ENCODE data around the gene VSTM4. TPM values are rescaled to one million over a fixed set of nuclear protein-coding genes. Genes with fewer than 3 reads are reported as not detected.

Gene VSTM4
- total RNA-seq, 2 donors from 2014 or later, result 6.9 to 36.0 TPM

GRCh38 chr10:49158404-49158803 lies 43.1 kb upstream of the VSTM4 start:
- H3K27me3 ChIP-seq (replicated peaks; ENCODE audit: insufficient read depth), result no peaks in the 10 kb centered on the region
- H3K4me3 ChIP-seq, result no peak overlapping the region
- no peaks in the 10 kb centered on the region for H3K4me1 ChIP-seq (replicated peaks)
- no peak for DNase-seq (ENCODE audit: low spot score)
- 67% methylated on average over 7 of the region's 7 CpGs for WGBS
- H3K9me3 ChIP-seq, result no peaks in the 10 kb centered on the region
- H3K27ac ChIP-seq, result no peak overlapping the region
- no peaks in the 10 kb centered on the region for H3K36me3 ChIP-seq
- TF ChIP-seq POLR2A (IDR thresholded peaks at IDR 0.05), result no peak
- no peak for TF ChIP-seq POLR2AphosphoS5 (IDR thresholded peaks at IDR 0.05)
- no peak for TF ChIP-seq CTCF (IDR thresholded peaks at IDR 0.05)
- intact Hi-C loops (cut with DNase I), result no loop called here

GRCh38 chr10:49157229-49157628 lies 41.9 kb upstream of the VSTM4 start:
- intact Hi-C loops (cut with DNase I), result no loop called here
- no peaks in the 10 kb centered on the region for H3K9me3 ChIP-seq
- H3K4me1 ChIP-seq (replicated peaks), result no peaks in the 10 kb centered on the region
- DNase-seq (ENCODE audit: low spot score), result no peak
- H3K4me3 ChIP-seq, result no peak overlapping the region
- WGBS, result 94% methylated on average over 3 of the region's 3 CpGs
- no peak for TF ChIP-seq POLR2A (IDR thresholded peaks at IDR 0.05)
- no peak for TF ChIP-seq CTCF (IDR thresholded peaks at IDR 0.05)
- H3K27me3 ChIP-seq (replicated peaks; ENCODE audit: insufficient read depth), result no peaks in the 10 kb centered on the region
- no peak overlapping the region for H3K27ac ChIP-seq
- H3K36me3 ChIP-seq, result no peaks in the 10 kb centered on the region

GRCh38 chr10:49154641-49155040 lies 39.3 kb upstream of the VSTM4 start:
- H3K4me3 ChIP-seq, result no peak overlapping the region
- TF ChIP-seq POLR2AphosphoS5 (IDR thresholded peaks at IDR 0.05), result no peak
- TF ChIP-seq POLR2A (IDR thresholded peaks at IDR 0.05), result no peak
- no peak for TF ChIP-seq CTCF (IDR thresholded peaks at IDR 0.05)
- H3K27ac ChIP-seq, result no peak overlapping the region
- H3K27me3 ChIP-seq (replicated peaks; ENCODE audit: insufficient read depth), result no peaks in the 10 kb centered on the region
- no peaks in the 10 kb centered on the region for H3K36me3 ChIP-seq
- no peaks in the 10 kb centered on the region for H3K4me1 ChIP-seq (replicated peaks)
- 88% methylated on average over 6 of the region's 6 CpGs for WGBS
- no peak for DNase-seq (ENCODE audit: low spot score)
- intact Hi-C loops (cut with DNase I), result no loop called here
- H3K9me3 ChIP-seq, result no peaks in the 10 kb centered on the region

GRCh38 chr10:49153971-49154370 lies 38.6 kb upstream of the VSTM4 start:
- Histone ChIP-seq H3K9me3 (no peaks in the 10 kb centered on the region), H3K27me3 (replicated peaks; ENCODE audit: insufficient read depth) (no peaks in the 10 kb centered on the region), H3K36me3 (no peaks in the 10 kb centered on the region), H3K4me3 (no peak overlapping the region), H3K27ac (no peak overlapping the region), H3K4me1 (replicated peaks) (no peaks in the 10 kb centered on the region)
- no peak for TF ChIP-seq POLR2AphosphoS5 (IDR thresholded peaks at IDR 0.05)
- TF ChIP-seq POLR2A (IDR thresholded peaks at IDR 0.05), result no peak
- TF ChIP-seq CTCF (IDR thresholded peaks at IDR 0.05), result no peak
- DNase-seq (ENCODE audit: low spot score), result no peak
- 89% methylated on average over 1 of the region's 1 CpG for WGBS
- intact Hi-C loops (cut with DNase I), result no loop called here

- H3K27ac ChIP-seq, result no peak overlapping the region
- no peaks in the 10 kb centered on the region for H3K4me1 ChIP-seq (replicated peaks)
- no peaks in the 10 kb centered on the region for H3K27me3 ChIP-seq (replicated peaks; ENCODE audit: insufficient read depth)
- no peak for DNase-seq (ENCODE audit: low spot score)
- no peak overlapping the region for H3K4me3 ChIP-seq
- H3K36me3 ChIP-seq, result no peaks in the 10 kb centered on the region
- H3K9me3 ChIP-seq, result no peaks in the 10 kb centered on the region
- TF ChIP-seq CTCF (IDR thresholded peaks at IDR 0.05), result no peak
- TF ChIP-seq POLR2AphosphoS5 (IDR thresholded peaks at IDR 0.05), result no peak
- WGBS, result 35% methylated on average over 4 of the region's 4 CpGs
- intact Hi-C loops (cut with DNase I), result no loop called here
Observed at GRCh38 chr10:49153115-49153514, 37.8 kb upstream of the VSTM4 start.
